Suprapubic skin (tissue), 3 donors: ENCODE results near the gene DAB1.

ENCODE experiments used
- CTCF ChIP-seq, 2 donors: fragments of 200-600 bp in 1 of 2; fragments of 450-650 bp in 1 of 2; sonication (generic) in 1 of 2; IDR thresholded peaks; one replicate each; pipeline ENCODE4 v1.5.1; 2016 to 2019; ENCODE audit warnings: antibody characterized with exemption in 2 of 2, mild to moderate bottlenecking in 1 of 2, moderate library complexity in 1 of 2
- EP300 ChIP-seq: sonication (generic); formaldehyde crosslinking; IDR thresholded peaks from one replicate; pipeline ENCODE4 v1.6.1; 2017; ENCODE audit warnings: antibody characterized with exemption

GRCh38 chr1:57067863-57068262 is 356.0 kb downstream of the DAB1 start:
- TF ChIP-seq CTCF (IDR thresholded peaks at IDR 0.05): no peak
- TF ChIP-seq EP300: no peak
